NB4 (cell line): ENCODE results near the gene YPEL3.

Source experiments
- CTCF ChIP-seq: IDR thresholded peaks from one replicate; pipeline ENCODE4 v1.5.1; 2012; ENCODE audit warnings: low read depth, low read length
- MYC ChIP-seq: IDR thresholded peaks from 2 replicates; pipeline ENCODE4 v1.6.1; 2011; ENCODE audit warnings: low read depth, low read length
- POLR2A ChIP-seq: IDR thresholded peaks from 2 replicates; pipeline ENCODE4 v1.6.1; 2011; ENCODE audit warnings: mild to moderate bottlenecking; ENCODE audit not compliant: insufficient read length; ENCODE audit errors: extremely low read depth

DNA sequence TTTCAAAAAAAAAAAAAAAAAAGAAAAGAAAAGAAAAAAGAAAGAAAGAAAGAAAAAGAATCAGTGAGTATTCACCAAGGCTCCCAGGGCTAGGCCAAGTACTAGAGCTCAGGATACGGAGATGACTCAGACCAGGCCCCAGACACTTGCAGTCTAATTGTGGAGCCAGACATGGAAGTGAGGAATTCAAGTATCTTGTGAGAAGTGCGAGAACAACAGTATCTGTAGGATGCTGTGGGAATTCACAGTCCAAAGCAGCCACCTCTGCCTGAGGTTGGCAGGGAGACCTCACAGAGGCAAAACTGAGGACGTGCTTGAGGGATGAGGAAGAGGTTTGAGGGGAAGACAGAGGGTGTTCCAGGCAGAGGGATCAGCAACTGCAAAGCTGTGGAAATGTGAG is 44.5 kb downstream of the YPEL3 start:
- TF ChIP-seq MYC (no peak), CTCF (no peak), POLR2A (no peak)
